SK-N-SH (cell line): ENCODE data around the gene TMCO4.

ENCODE experiments used
- CTCF ChIP-seq: fragments of 200-600 bp; sonication (generic); IDR thresholded peaks from 2 replicates; pipeline ENCODE4 v1.6.1; 2017; ENCODE audit warnings: antibody characterized with exemption, mild to moderate bottlenecking, moderate library complexity
- ELF1 ChIP-seq: IDR thresholded peaks from 2 replicates; pipeline ENCODE4 v1.4.0; 2012
- EZH2phosphoT487 ChIP-seq: fragments of 200-600 bp; sonication (generic); IDR thresholded peaks from 2 replicates; pipeline ENCODE4 v1.6.1; 2017; ENCODE audit warnings: low read depth, mixed run types, mild to moderate bottlenecking, antibody characterized with exemption, moderate library complexity, borderline replicate concordance
- MXI1 ChIP-seq: IDR thresholded peaks from 2 replicates; pipeline ENCODE4 v1.6.1; 2012; ENCODE audit warnings: mild to moderate bottlenecking, low read depth, low read length, improper control_type of control experiment
- POLR2AphosphoS5 ChIP-seq: IDR thresholded peaks from 2 replicates; pipeline ENCODE4 v1.6.1; 2012; ENCODE audit warnings: low read depth, low read length
- RAD21 ChIP-seq: IDR thresholded peaks from 2 replicates; pipeline ENCODE4 v1.6.1; 2012; ENCODE audit warnings: mild to moderate bottlenecking, low read length

- TF ChIP-seq EZH2phosphoT487 (no peak), MXI1 (no peak), RAD21 (no peak), POLR2AphosphoS5 (no peak), ELF1 (no peak), CTCF (no peak)
Measured at GRCh38 chr1:19647643-19648042, 152.1 kb downstream of the TMCO4 start.
